ENCODE measurements around the gene IGFBP3.

IGFBP3 gene

GRCh38 chr7:45923290-45923689 is 2.2 kb upstream of the IGFBP3 start:
- DNase-seq (ENCODE audit: extremely low read depth in 1 of 2, low read depth in 1 of 2) = peak in 1 of 2 donors; percentile 12

GRCh38 chr7:45922810-45923209 is 1.7 kb upstream of the IGFBP3 start:
- no peak for DNase-seq (ENCODE audit: extremely low read depth in 1 of 2, low read depth in 1 of 2)

- DNase-seq (ENCODE audit: extremely low read depth in 1 of 2, low read depth in 1 of 2) = no peak
These were observed 837 bp upstream of the IGFBP3 start for GRCh38 chr7:45921699-45922519.

- DNase-seq (ENCODE audit: extremely low read depth in 1 of 2, low read depth in 1 of 2) = no peak
These were observed 268 bp upstream of the IGFBP3 start for GRCh38 chr7:45921381-45921698.

- DNase-seq (ENCODE audit: extremely low read depth in 1 of 2, low read depth in 1 of 2) = no peak
These were observed 1.0 kb downstream of the IGFBP3 start for GRCh38 chr7:45919993-45920459.

GRCh38 chr7:45919231-45919784 is 1.8 kb downstream of the IGFBP3 start:
- no peak for DNase-seq (ENCODE audit: extremely low read depth in 1 of 2, low read depth in 1 of 2)

- no peak for DNase-seq (ENCODE audit: extremely low read depth in 1 of 2, low read depth in 1 of 2)
These were observed 2.5 kb downstream of the IGFBP3 start for GRCh38 chr7:45918556-45918955.

GRCh38 chr7:45917658-45918057 is 3.4 kb downstream of the IGFBP3 start:
- peak in 1 of 2 donors; percentile 60 for DNase-seq (ENCODE audit: extremely low read depth in 1 of 2, low read depth in 1 of 2)

- no peak for DNase-seq (ENCODE audit: extremely low read depth in 1 of 2, low read depth in 1 of 2)
These were observed 4.0 kb downstream of the IGFBP3 start for GRCh38 chr7:45917064-45917463.

- DNase-seq (ENCODE audit: extremely low read depth in 1 of 2, low read depth in 1 of 2) = no peak
These were observed 5.5 kb downstream of the IGFBP3 start for GRCh38 chr7:45915606-45916005.

- DNase-seq (ENCODE audit: extremely low read depth in 1 of 2, low read depth in 1 of 2) = no peak
These were observed 6.2 kb downstream of the IGFBP3 start for GRCh38 chr7:45914911-45915310.

- DNase-seq (ENCODE audit: extremely low read depth in 1 of 2, low read depth in 1 of 2) = no peak
These were observed 8.1 kb downstream of the IGFBP3 start for GRCh38 chr7:45912972-45913371.

- DNase-seq (ENCODE audit: extremely low read depth in 1 of 2, low read depth in 1 of 2) = no peak
These were observed 9.8 kb downstream of the IGFBP3 start for GRCh38 chr7:45911311-45911710.

GRCh38 chr7:45910855-45911254 is 10.2 kb downstream of the IGFBP3 start:
- DNase-seq (ENCODE audit: extremely low read depth in 1 of 2, low read depth in 1 of 2) = no peak

- no peak for DNase-seq (ENCODE audit: extremely low read depth in 1 of 2, low read depth in 1 of 2)
These were observed 11.5 kb downstream of the IGFBP3 start for GRCh38 chr7:45909561-45909960.

- no peak for DNase-seq (ENCODE audit: extremely low read depth in 1 of 2, low read depth in 1 of 2)
These were observed 18.3 kb downstream of the IGFBP3 start for GRCh38 chr7:45902820-45903219.

GRCh38 chr7:45901566-45901965 is 19.5 kb downstream of the IGFBP3 start:
- DNase-seq (ENCODE audit: extremely low read depth in 1 of 2, low read depth in 1 of 2) = no peak

GRCh38 chr7:45898222-45898621 is 22.9 kb downstream of the IGFBP3 start:
- no peak for DNase-seq (ENCODE audit: extremely low read depth in 1 of 2, low read depth in 1 of 2)

GRCh38 chr7:45897042-45897690 is 23.9 kb downstream of the IGFBP3 start:
- DNase-seq (ENCODE audit: extremely low read depth in 1 of 2, low read depth in 1 of 2) = no peak

GRCh38 chr7:45894665-45895062 is 26.4 kb downstream of the IGFBP3 start:
- no peak for DNase-seq (ENCODE audit: extremely low read depth in 1 of 2, low read depth in 1 of 2)

GRCh38 chr7:45893996-45894664 is 26.9 kb downstream of the IGFBP3 start:
- no peak for DNase-seq (ENCODE audit: extremely low read depth in 1 of 2, low read depth in 1 of 2)

Data from activated CD8-positive, alpha-beta memory T cell treated with anti-CD3 and anti-CD28 coated beads for 1 hour (primary cell).